Measurements from ENCODE around the gene KRTAP10-2.
"Not testable (repeated sequence)": the region's sequence is repeated elsewhere in the genome, so short reads cannot be mapped to it uniquely, and the experiment has no call there.

KRTAP10-2 gene

DNA sequence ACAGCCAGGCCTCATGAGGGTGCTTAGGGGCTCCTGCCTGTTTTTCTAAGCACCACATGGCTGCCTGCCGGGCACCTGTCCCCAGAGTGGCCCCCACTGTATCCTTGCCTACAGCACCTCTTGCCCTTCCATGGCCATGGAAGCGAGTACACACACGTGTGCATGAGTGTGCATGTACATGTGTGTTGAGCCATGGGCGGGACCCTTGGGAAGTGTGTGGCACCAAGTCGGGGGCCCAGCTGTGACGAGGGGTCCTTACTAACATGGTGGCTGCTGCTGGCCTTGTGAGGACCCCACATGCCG, 37.1 kb downstream of the KRTAP10-2 start:
- no peak for DNase-seq (ENCODE audit: low spot score)

DNA sequence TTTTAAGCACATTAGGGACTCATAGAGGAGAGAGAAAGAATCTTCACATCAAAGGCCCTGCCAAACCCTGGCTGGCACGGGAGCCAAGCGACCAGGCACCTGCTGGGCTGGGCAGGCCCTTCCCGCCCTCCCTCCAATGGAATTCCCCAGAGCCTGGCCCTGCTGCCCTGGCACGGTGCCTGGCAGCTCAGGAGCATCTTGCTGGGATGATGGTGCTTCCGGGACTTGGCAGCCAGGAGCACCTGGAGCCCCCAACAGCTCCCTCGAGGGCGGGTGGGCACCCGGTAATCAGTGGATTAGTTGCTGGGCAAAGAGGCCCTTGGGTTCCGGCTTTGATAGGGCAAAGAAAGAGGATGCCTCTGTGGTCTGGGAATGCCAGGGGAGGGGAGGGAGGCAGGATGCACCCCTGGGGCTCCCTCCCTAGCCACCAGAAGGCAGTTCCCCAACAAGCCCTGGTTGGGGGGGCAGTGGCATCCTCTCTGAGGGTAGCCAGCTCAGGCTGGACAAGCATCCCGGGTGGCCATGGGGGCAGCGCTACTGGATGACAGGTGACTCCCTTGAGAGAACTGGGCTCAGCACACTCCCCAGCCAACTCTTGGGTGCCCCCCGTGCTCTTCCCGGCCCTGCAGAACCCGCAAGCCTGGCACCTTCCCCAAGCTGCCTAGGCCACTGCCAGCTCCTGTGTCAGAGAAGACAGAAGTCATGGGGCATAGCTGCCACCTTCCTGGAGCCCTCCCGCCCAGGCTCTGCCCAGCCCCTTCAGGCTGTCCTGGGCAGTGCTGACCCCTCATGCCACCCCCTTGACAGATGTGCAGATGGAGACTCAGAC, 37.7 kb downstream of the KRTAP10-2 start:
- DNase-seq (ENCODE audit: low spot score) = no peak

DNA sequence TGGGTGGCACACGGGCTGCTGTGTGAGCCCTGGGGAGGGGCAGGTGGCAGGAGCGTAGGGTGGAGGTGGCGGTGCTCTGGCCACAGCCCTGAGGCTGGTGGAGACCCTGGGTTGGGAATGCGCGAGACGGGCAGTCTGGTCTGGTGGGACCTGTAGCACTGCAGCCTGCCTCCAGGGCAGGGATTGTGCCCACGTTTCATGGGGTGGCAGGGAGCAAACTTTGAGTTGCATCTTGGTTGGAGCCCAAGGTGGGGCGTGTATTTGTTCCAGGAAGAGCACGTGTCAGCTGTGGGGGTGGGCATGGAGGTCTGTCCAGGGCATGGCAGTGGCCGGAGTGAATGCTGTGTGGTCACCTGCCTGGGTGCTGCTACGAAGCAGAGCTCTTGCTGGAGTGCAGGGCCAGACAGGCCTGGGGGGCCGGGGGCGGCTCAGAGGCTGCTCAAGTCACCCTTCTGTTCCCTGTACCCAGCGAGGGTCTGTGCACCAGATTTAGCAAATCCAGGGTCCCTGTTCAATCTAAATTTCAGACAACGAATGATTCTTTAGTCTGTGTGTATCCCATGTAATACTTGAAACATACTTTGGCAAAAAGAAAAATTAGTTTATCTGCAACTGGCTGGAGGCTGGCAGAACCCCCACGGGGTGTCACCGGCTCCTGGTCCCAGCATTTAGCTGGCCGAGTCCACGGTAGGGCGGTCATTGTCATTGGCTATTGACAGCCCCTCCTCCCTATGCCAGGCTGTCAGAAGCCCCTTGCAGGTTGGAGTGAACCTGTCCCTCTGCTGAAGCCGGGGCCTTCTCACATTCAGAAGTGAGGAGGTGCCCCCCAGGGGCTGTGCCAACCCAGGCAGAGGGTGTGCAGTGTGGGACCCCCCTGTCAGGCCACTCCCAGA, 38.6 kb downstream of the KRTAP10-2 start:
- no peak for DNase-seq (ENCODE audit: low spot score)

DNA sequence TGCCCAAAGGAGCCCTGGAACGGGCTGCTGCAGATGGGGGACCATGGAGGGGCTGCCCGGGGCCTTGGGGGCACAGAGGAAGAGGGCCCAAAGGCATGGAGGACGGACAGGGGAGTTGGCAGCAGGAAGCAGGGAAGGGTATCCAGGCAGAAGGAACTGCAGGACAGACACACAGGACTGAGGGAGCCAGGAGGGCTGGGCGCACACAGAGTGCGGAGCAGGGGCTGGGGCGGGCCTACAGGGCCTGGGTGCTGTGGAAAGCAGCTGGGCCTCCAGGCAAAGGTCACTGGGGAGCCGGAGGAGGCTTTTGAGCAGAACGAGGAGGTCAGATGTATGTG, 39.4 kb downstream of the KRTAP10-2 start:
- DNase-seq (ENCODE audit: low spot score) = no peak

DNA sequence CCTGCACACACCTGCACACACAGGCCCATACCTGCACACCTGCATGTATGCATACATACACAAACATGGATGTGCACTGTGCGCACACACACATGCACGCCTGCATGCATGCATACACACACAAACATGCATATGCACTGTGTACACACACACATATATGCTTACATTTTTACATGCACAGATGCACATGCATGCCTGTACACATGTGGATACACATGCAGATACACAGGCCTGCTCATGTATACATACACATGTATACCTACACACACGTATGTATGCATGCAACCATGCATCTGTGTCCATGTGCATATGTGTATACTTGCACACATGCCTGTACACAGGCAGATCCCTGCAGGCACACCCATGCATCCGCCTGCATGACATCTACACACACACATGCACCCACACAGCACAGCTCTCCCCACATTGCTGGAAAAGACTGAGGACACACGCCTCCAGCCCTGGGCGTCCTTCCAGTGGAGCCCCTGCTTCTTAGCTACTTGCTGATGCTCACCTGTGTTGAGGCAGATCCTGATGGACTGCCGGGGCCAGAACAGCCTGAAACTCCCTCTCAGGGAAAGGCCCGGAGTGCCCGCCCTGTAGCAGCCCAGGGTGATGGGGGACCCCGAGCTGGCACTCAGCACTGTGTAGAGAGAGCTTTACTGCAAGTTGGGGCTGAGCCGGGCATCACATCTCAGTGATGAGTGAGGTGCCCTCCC, 39.9 kb downstream of the KRTAP10-2 start:
- DNase-seq (ENCODE audit: low spot score) = no peak

DNA sequence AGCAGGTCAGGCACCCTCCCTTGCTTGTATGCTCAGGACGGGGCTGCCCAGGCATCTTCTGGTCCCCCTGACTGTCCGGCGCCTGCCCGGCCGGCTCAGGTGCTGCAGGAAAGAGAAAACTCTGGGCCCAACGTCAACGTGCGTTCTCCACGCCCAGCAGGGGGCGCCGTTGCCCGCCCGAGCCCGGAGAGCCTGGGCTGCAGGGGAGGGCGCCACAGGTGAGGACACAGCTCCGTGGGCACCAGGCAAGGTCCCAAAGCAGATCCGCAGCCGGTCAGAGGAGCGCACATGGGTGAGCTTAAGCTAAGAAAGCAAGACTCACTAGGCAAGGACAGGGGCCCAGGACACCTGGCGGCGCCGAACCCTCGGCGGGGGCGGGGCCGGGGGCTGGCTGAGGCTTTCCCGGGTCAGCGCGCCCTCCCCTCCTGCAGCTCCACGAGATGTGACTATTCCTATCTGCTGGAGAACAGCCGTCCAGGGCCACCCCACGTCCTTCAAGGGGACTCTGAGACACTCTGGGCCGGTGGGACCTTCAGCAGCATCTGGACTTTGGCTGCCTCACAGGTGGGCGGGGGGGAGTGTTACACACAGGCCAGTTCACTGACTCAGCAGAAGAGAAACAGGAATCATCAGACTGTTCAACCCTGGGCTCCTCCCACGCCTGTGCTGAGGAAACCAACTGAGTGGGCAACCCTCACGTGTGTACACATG, 40.6 kb downstream of the KRTAP10-2 start:
- peak; percentile 72 for DNase-seq (ENCODE audit: low spot score)

DNA sequence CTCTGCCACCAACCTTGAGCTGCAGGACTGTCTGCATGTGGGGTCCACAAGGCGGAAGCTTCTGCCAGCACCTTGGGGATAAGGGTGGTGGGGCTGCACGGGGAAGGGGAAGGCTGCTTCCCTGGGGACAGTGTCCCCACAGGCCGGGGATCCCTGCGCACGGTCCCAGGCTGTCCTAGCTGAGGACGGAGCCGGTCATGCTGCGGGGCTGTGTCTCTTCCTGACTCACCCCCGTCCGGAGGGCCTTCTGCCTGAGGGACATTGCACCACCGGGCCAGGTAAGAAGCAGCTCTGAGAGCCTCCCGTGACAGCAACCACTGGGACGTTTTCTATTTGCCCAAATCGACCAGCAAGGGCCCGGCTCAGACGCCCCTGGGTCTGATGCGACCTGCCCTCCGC, 41.2 kb downstream of the KRTAP10-2 start:
- no peak for DNase-seq (ENCODE audit: low spot score)

DNA sequence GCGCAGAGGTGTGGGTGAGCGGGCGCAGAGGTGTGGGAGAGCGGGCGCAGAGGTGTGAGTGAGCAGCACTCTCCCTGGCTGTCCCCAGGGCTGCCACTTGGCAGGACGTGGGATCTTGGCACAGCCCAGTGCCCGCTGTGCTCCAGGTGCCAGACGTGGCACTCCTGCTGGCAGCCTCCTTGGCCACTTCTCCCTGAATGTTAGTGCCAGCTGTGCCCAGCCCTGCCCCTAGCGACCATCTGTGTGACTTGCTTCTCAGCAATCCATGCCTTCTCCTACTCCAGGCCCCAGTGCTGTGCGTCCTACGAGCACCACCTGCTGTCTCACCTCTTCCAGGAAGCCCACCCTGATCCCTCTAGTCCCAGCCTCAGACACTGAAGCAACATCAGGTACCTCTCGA, 41.8 kb downstream of the KRTAP10-2 start:
- no peak for DNase-seq (ENCODE audit: low spot score)

DNA sequence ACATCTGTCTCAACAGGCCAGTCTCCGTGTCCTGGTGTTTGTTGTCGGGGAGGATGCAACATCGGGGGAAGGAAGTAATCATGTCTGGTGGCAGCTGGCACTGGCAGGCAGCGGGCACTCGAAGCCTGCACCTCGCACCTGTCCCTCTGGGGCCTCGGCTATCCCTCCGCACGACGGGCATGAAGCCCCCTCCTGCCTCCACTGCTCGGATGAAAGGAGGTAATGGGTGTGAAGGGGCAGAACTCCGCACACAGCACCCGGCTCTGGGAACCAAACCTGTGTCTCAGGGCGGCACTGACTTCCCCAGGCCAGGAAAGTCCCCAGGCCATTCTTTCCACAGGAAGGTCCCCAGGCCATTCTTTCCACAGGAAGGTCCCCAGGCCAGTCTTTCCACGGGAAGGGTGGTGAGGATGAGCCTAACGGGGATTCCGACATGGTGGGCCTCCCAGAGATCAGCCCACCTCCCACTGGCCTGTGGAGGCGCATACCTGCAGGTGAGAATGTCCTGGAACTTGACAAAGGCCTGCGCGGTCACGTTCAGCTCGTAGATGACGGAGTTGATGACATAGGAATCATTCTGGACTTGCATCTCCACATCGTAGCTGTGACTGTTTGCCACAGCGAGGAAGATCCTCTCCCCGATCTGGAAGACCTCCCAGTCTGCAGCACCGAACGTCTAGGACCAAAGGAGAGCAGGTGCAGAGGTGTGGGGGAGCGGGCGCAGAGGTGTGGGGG, 42.4 kb downstream of the KRTAP10-2 start:
- DNase-seq (ENCODE audit: low spot score) = no peak

DNA sequence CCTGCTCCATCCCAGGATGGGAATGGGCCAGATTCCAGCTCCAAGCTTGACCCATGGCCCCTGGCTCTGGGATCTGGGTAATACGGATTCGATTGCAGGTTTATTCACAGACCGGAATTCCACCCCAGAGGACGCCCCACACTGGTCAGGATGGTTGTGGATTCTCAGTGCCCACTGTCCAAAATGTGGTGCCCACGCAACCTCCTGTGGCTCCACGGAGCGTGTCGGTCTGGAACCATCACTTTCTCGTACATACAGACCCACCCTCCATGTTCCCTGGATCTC, 42.9 kb downstream of the KRTAP10-2 start:
- DNase-seq (ENCODE audit: low spot score) = no peak

DNA sequence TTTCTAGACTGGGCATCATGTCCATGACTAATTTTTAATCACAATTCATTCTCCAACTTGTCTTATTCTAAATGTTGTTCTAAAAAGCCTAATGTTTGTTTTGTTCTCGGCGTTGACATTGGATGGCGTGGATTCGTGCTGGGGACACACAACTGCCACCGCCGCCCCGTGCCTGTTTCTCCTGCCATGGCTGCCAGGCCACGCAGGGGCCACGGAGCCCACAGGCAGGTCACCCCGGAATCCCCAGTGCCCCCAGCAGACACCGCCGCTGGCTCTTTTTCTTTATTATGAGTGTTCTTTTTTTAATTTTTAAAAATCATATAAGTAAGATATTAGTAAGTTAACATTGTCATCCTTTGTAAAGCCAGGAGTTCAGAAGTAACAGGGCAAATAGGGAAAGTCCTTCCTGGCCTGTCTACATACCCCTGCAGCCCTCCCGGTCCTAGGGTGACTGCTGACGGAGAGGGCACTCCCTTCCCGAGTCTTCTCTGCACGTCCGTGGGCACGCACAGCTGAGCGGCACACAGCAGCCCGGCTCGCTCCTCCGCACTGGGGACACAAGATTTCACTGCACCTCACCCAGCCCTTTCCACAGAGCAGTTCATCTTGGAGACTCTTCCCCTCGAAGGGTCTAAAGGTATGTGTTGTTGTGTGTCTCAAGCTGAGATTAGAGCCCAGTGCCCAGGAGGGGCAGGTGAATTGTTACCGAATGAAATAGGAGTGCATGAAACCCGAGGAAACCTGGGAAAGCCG, 43.5 kb downstream of the KRTAP10-2 start:
- DNase-seq (ENCODE audit: low spot score) = no peak

DNA sequence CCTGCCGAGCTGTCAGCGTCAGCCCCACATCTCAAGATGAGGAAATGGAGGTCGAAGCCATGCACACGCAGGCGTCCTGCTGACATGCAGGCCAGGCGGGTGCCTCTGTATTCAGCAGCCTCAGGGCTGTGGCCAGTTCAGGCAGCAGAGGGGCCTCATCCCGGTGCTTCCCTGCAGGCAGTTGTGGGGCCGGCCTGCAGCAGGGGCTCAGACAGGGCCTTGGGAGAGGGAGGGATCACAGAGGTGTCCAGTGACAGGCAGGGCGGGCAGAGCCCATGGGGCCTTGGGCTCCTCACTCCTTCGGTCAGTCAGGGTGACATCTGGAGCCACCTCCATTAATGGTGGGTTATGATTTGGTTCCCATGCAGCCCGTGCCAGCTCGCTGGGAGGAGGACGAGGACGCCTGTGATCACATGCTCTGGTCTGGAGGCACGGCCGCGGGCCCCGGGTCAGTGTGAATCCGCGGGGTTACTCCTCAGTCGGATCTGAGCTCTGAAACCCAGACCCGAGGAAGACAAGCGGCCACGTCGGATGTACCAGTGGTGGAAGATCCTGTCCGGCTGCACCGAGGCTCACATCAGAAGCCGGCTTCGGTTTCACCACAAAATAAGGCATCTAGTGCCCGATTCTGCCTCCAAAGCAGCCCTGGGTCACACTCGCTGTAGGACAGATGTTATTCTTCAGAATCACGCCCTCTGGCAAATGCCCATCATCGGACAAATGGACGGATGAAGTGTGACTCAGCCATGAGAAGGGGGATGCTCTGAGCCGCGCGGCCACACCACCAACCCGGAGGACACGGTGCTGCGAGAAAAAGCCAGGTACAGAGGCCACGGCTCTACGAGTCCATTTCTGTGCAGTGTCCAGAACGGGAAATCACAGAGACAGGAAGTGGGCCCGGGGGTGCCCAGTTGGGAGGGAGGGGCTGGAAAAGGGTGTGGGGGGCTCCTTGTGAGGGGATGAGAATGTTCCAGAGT, 44.7 kb downstream of the KRTAP10-2 start:
- DNase-seq (ENCODE audit: low spot score) = no peak

DNA sequence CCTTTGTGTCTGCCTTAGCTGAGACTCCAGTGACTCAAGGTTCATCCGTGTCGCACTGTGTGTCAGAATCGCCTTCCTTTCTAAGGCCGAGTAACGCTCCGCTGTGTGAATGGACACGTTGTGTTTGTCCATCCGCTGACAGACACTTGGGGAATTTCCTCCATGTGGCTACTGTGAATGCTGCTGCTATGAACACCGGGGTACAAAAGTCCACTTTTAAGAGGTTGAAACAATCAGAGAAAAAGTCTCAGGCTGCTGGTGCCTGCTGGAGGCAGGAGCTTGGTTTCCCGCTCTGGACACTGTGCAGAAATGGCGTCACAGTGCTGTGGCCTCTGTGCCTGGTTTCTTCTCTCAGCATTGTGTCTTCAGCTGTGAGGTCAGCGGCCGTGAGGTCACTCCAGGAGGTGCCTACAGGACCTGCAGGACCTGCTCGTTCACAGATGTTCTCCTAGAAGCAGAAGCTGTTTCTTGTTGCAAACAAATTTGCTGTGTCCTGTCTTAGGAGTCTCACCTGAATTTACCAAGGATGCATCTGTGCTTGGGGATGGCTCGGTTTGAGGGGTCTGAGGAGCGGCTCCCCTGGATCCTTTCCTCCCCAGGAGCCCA, 45.5 kb downstream of the KRTAP10-2 start:
- no peak for DNase-seq (ENCODE audit: low spot score)

DNA sequence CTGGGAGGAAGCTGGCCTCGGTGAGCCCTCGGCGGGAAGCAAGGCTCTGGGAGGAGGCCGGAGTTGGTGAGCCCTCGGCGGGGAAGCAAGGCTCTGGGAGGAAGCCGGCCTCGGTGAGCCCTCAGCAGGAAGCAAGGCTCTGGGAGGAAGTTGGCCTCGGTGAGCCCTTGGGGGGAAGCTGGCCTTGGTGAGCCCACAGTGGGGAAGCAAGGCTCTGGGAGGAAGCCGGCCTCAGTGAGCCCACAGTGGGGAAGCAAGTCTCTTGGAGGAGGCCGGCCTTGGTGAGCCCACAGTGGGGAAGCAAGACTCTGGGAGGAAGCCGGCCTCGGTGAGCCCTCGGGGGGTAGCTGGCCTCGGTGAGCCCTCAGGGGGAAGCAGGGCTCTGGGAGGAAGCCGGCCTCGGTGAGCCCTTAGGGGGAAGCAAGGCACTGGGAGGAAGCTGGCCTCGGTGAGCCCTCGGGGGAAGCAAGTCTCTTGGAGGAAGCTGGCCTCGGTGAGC, 47.4 kb downstream of the KRTAP10-2 start:
- no peak for DNase-seq (ENCODE audit: low spot score)

DNA sequence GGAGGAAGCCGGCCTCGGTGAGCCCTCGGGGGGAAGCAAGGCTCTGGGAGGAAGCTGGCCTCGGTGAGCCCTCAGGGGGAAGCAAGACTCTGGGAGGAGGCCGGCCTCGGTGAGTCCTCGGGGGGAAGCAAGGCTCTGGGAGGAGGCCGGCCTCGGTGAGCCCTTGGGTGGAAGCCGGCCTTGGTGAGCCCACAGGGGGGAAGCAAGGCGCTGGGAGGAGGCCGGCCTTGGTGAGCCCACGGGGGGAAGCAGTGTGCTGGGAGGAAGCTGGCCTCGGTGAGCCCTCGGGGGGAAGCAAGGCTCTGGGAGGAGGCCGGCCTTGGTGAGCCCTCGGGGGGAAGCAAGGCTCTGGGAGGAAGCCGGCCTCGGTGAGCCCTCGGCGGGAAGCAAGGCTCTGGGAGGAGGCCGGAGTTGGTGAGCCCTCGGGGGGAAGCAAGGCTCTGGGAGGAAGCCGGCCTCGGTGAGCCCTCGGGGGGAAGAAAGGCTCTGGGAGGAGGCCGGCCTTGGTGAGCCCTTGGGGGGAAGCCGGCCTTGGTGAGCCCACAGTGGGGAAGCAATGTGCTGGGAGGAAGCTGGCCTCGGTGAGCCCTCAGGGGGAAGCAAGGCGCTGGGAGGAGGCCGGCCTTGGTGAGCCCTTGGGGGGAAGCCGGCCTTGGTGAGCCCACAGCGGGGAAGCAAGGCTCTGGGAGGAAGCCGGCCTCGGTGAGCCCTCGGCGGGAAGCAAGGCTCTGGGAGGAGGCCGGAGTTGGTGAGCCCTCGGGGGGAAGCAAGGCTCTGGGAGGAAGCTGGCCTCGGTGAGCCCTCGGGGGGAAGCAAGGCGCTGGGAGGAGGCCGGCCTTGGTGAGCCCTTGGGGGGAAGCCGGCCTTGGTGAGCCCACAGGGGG, 48.1 kb downstream of the KRTAP10-2 start:
- DNase-seq (ENCODE audit: low spot score) = not testable (repeated sequence)

DNA sequence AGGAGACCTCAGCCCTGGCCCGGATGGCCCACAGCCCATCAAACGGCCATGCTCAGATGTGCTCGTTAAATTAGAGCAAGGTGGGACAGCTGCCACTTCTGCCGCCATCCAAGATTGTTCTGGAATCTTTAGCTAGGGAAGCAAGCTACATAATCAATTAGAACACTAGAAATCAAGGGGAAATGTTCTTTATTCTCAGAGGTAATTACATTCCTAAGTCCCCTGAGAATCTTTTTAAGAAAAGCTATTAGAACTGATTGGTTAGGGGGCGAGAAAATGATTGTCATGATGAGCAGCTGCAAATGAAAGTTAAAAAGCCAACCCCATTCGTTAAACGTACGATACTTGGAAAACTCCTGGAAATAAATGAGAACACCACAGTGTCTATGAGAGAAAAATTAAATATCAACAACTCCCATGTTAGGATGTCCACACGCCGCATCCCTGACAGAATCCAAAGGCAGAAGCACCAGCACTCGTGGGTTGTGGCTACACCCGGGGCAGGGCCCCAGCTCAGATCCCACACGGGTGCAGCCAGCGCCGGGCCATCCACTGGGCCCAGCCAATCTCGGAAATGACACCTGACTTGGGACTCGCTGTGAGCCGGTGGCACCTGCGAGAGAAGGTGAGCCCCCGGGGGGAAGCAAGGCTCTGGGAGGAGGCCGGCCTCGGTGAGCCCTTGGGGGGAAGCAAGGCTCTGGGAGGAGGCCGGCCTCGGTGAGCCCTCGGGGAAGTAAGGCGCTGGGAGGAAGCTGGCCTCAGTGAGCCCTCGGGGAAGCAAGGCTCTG, 48.9 kb downstream of the KRTAP10-2 start:
- no peak for DNase-seq (ENCODE audit: low spot score)
